GM08714 (cell line): ENCODE results near the gene CUEDC1.
A peak's percentile ranks its signal among the peaks of the same experiment; 100 is the strongest.

Source experiments
- H3K4me3 ChIP-seq: fragments of 200-500 bp; sonication (Bioruptor generic); 2 replicates; pipeline ENCODE4 v1.5.1; 2014; ENCODE audit warnings: mild to moderate bottlenecking, low read length, inconsistent platforms
- ZNF274 ChIP-seq: IDR thresholded peaks from 2 replicates; pipeline ENCODE4 v1.6.1; 2012; ENCODE audit warnings: mild to moderate bottlenecking, low read depth, low read length

Gene CUEDC1

GRCh38 chr17:57914273-57915142 lies 40.7 kb downstream of the CUEDC1 start:
- no peak overlapping the region for H3K4me3 ChIP-seq
- TF ChIP-seq ZNF274, result no peak

DNA sequence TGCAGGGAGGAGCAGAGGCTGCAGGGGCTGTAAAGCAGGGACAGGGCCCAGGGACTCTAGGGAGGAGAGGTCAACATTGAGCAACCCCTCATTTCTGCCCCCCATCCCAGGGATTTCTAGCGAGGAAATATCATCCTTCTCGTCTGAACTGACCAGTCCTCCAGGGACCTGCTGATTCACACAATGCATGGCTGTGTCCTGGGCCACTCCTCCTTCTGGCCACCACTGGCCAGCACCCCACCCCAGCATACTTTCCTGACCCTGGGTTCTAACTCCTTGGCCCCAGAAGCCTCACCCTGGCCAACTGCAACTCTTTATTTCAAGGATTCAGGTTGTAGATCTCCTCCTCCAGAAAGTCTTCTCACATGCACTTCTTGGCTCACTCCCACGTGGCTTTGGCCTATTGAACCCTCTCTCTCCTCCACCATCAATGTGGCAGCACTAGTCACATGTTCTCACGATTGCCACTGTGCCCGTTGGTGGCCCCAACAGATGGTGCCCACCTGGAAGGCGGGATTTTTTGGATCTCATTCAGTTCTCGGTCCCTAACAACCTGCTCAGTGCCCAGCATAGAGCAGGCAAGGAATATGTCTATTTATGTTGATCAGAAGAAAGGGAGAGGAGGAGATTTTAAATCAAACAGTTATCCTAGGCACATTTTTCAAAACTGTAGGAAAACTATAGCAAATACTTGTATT lies 41.5 kb downstream of the CUEDC1 start:
- H3K4me3 ChIP-seq, result no peak overlapping the region
- no peak for TF ChIP-seq ZNF274

- no peak for TF ChIP-seq ZNF274
- no peak overlapping the region for H3K4me3 ChIP-seq
These were observed 43.2 kb downstream of the CUEDC1 start for GRCh38 chr17:57911834-57912673.

DNA sequence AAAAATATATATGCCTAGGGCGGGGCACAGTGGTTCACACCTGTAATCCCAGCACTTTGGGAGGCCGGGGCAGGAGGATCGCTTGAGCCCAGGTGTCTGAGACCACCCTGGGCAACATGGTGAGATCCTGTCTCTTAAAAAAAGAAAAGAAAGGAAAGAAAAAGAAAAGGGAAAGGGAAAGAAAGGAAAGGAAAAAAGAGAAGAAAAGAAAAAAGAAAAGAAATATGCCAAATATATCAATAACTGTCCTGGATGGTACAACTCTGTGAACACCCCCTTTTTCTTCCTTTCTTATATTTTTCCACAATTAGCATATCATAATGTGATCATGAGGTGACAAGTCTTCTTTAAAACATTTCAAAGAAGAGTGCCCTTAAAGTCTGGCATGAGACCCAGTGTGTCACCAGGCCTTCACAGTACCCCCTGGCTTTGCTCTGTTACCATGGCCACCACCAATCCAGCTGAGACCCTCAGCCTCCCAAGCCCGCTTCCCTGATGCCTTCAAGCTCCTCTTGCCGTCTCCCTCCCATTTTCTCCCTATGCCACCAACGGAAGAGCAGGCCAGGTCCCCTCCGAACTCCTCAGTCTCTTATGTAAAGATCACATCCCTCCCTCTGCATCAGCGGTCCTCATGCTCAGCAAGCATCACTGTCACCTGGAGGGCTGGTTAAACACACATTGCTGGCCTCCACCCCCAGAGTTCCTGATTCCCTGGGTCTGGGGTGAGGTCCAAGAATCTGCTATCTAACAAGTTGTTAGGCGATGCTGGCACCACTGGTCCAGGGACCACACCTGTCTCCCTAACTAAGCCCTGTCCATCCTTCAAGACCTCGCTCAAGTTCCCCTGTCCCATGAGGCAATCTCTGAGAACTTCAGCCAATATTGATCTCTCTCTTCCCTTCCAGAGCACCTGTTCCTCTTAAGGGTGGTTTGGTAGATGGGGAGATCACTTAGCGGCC lies 44.5 kb downstream of the CUEDC1 start:
- no peak for TF ChIP-seq ZNF274
- H3K4me3 ChIP-seq, result no peak overlapping the region

- no peak for TF ChIP-seq ZNF274
- no peak overlapping the region for H3K4me3 ChIP-seq
These were observed 45.7 kb downstream of the CUEDC1 start for GRCh38 chr17:57909551-57909950.

DNA sequence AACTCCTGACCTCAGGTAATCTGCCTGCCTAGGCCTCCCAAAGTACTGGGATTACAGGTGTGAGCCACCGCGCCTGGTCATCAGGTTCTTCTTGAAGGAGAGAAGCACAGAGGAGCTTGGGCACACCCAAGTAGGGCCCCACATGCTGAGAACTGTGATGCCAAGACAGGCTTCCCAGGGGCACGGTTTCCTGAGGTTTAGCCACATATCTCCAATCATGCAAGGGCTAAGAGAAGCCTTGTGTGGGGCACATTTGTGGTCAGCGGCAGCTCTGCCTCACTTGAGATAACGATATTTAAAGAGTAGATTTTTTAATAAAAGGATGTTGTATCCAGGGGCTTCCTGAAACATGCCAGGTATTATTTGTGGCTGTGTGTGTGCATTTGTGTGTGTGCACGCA lies 46.9 kb downstream of the CUEDC1 start:
- H3K4me3 ChIP-seq, result no peak overlapping the region
- TF ChIP-seq ZNF274, result no peak

DNA sequence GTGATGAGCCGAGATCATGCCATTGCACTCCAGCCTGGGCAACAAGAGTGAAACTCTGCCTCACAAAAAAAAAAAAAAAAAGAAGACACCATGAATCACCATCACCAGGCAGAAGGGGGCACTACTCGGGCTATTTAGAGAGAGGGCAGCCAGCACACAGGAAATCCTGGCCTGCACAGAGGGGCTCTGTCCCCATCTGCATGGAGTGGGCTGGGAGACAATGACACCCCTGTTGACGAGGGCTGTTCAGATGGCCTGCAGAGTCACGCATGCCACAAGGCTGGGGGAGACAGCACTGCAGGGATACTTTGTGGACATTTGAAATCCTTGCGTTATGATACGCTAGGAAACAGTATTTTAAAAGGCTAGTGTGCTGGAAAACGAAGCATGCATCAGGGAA lies 48.3 kb downstream of the CUEDC1 start:
- H3K4me3 ChIP-seq, result no peak overlapping the region
- no peak for TF ChIP-seq ZNF274

DNA sequence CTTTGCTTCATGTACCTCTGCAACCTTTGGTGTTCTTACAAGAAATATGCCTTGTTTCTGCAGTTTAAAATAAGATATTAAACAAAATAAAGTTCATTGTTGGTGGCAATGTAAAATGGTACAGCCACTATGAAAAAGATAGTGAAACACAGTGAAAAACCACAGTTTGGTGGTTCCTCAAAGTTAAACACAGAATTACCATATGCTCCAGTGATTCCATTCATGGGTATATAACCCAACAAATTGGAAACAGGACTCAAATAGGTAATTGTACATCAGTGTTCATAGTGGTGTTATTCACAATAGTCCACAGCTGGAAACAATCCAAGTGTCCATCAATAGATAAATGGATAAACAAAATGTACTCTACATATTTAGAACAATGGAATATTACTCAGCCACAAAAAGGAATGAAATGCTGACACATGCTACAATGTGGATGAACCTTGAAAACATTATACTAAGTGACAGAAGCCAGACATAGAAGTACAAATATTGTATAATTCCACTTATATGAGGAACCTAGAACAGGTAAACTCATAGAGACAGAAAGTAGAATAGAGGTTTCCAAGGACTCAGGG lies 49.2 kb downstream of the CUEDC1 start:
- TF ChIP-seq ZNF274, result no peak
- no peak overlapping the region for H3K4me3 ChIP-seq

- TF ChIP-seq ZNF274, result no peak
- no peak overlapping the region for H3K4me3 ChIP-seq
These were observed 51.3 kb downstream of the CUEDC1 start for GRCh38 chr17:57903961-57904360.

DNA sequence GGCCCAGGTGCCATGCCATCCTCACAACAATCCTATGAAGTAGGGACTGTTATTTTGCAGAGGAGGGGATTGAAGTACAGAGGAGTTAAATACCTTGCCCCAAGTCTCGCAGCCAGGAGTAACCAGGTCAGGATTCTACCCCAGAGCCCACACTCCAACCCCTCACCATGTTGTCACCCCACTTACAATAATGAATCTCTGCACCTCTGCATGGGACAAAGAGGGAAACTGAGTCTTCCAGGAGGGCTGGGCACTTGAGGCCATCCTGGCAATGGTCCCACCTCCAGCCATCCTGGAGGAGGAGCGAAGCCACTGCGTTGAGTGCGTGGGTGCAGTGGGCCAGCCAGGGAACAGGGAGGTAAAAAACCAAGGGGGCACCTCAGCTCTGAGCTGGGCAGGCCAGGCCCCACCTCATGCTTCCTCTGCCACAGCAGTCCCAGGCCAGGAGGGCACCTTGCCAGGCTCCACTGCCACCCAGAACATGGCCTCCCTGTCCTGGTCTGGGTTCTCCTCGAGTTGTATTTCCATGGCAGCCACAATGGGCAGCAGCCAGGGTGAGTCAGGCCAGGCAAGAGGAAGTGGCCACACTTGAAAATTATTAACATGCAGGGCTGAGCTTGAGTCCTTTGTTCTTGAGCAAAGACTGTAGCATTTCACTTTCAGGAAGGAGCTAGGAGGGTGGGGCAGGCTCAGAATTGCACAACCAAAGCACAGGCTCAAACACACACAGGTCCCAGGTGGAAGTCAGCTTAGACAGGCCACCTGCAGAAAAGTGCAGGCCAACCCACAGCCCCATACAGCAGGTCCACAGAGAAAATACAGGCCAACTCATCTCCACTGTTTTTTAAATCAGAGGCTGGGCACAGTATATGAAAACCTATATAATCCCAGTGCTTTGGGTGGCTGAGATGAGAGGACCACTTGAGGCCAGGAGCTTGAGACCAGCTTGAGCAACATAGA lies 52.1 kb downstream of the CUEDC1 start:
- peak overlapping the region; percentile 2; the same call in 1 of the 2 replicates for H3K4me3 ChIP-seq
- TF ChIP-seq ZNF274, result no peak

DNA sequence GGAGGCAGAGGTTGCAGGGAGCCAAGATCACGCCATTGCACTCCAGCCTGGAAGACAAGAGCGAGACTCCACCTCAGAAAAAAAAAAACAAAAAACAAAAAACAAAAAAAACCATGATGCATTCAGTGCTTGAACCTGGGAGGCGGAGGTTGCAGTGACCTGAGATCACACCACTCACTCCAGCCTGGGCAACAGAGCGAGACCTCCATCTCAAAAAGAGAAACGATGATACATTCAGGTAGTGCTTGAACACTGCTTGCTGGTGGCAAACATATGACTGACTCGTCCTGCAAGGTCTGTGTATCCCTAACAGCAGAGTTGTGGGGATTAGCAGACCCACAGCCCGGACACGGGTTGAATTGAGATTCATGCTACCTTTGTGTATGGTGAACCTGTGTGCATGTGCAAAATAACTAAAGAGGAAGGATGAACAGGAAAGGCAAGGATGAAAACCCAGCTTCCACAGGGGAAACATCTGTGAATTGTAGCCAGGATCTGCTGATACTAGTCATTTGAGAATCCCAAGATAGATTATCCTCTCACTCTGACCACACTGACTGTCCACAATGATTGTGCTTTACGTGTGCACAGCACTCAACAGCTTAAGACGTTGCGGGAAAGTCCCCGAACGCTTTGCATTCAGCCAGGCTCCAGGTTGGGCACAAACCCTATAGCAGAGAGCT lies 53.0 kb downstream of the CUEDC1 start:
- TF ChIP-seq ZNF274, result no peak
- peak overlapping the region; percentile 2; the same call in 1 of the 2 replicates for H3K4me3 ChIP-seq
